HCT116 (cell line): ENCODE data around the gene ATP4A. TPM values are rescaled to one million over a fixed set of nuclear protein-coding genes. Genes with fewer than 3 reads are reported as not detected.

ENCODE experiments used
- ATAC-seq: fragments of 200-7000 bp; cut with Tn5 transposase; 2 replicates; pipeline ENCODE4 v1.9.1; 2020; ENCODE audit warnings: mild to moderate bottlenecking, moderate library complexity
- BruUV-seq: library from RNA; stranded (reverse); fragments of 400-500 nt; replicated peaks from 2 replicates; lab custom pipeline; 2021; lab: Mats Ljungman, UMichigan
- CTCF ChIA-PET: fragments of 300-600 bp; sonication (Branson Sonifier 250); formaldehyde crosslinking; loops from one replicate; lab custom pipeline; 2021; ENCODE audit warnings: antibody characterized with exemption; lab: Charles Lee
- POLR2A ChIA-PET: fragments of 300-600, 350-600 bp; sonication (Branson Sonifier 250); formaldehyde crosslinking; loops from one replicate; lab custom pipeline; 2021; ENCODE audit warnings: antibody characterized with exemption; lab: Charles Lee
- RAD21 ChIA-PET, 2 experiments: fragments of 300-600 bp; sonication (Branson Sonifier 250); formaldehyde crosslinking; loops; one replicate each; lab custom pipeline; 2023; ENCODE audit warnings: low total read pairs in 2 of 2; ENCODE audit not compliant: uncharacterized antibody in 2 of 2, unreplicated experiment in 2 of 2, low non-redundant PET in 1 of 2; lab: Charles Lee
- DNase-seq: peaks from one replicate; pipeline ENCODE4 v3.0.0-alpha.2; 2010; ENCODE audit warnings: low read depth, low spot score
- H2AFZ ChIP-seq: fragments of 200-600 bp; shearing (Covaris generic), sonication (generic); 2 replicates; pipeline ENCODE4 v1.6.1; 2017; ENCODE audit warnings: low read depth, mixed run types, mixed read lengths, antibody characterized with exemption, low read length; ENCODE audit not compliant: poor library complexity, severe bottlenecking
- H3K27ac ChIP-seq: 2 replicates; pipeline ENCODE4 v1.5.1; 2012; ENCODE audit warnings: low read depth, low read length
- H3K27me3 ChIP-seq: fragments of 200-600 bp; sonication (generic); 2 replicates; pipeline ENCODE4 v1.6.1; 2016; ENCODE audit warnings: mixed run types, low read length, mixed read lengths; ENCODE audit not compliant: insufficient read depth
- H3K36me3 ChIP-seq, 2 experiments: fragments of 200-500 bp in 1 of 2; fragments of 200-600 bp in 1 of 2; sonication (Bioruptor generic) in 1 of 2; sonication (generic) in 1 of 2; 2 replicates each; pipeline versions ENCODE4 v1.5.1 to v1.6.1; 2014 to 2016; ENCODE audit warnings: low read length in 2 of 2, inconsistent platforms in 1 of 2, mixed read lengths in 1 of 2, mixed run types in 1 of 2; ENCODE audit not compliant: insufficient read depth in 2 of 2, control insufficient read depth in 1 of 2
- H3K4me1 ChIP-seq, 2 experiments: fragments of 200-600 bp in 1 of 2; sonication (generic) in 1 of 2; 2 replicates each; pipeline versions ENCODE4 v1.5.1 to v1.6.1; 2012 to 2017; ENCODE audit warnings: low read length in 2 of 2, inconsistent platforms in 1 of 2, mild to moderate bottlenecking in 1 of 2, mixed read lengths in 1 of 2, mixed run types in 1 of 2, moderate library complexity in 1 of 2; ENCODE audit not compliant: insufficient read depth in 2 of 2, control insufficient read depth in 1 of 2
- H3K4me2 ChIP-seq: fragments of 200-600 bp; sonication (generic); 2 replicates; pipeline ENCODE4 v1.6.1; 2017; ENCODE audit warnings: mixed run types, low read length, mixed read lengths
- H3K4me3 ChIP-seq, 2 experiments: fragments of 200-600 bp in 1 of 2; sonication (generic) in 1 of 2; replicated peaks in 1 of 2; 2 replicates each; pipeline ENCODE4 v1.5.1; 2011 to 2016; ENCODE audit warnings: low read length in 2 of 2, control low read depth in 1 of 2, low read depth in 1 of 2, mild to moderate bottlenecking in 1 of 2, mixed read lengths in 1 of 2, mixed run types in 1 of 2
- H3K79me2 ChIP-seq: fragments of 200-600 bp; sonication (generic); 2 replicates; pipeline ENCODE4 v1.6.1; 2017; ENCODE audit warnings: mild to moderate bottlenecking, mixed run types, low read length, moderate library complexity, mixed read lengths; ENCODE audit not compliant: insufficient read depth
- H3K9ac ChIP-seq: fragments of 200-600 bp; sonication (generic); 2 replicates; pipeline ENCODE4 v1.6.1; 2016; ENCODE audit warnings: low read length, mixed read lengths
- H3K9me2 ChIP-seq: fragments of 200-600 bp; sonication (generic), shearing (Covaris generic); 2 replicates; pipeline ENCODE4 v1.6.1; 2017; ENCODE audit warnings: mixed run types, mild to moderate bottlenecking, moderate library complexity; ENCODE audit not compliant: insufficient read depth
- H3K9me3 ChIP-seq, 2 experiments: fragments of 200-500 bp in 1 of 2; fragments of 200-600 bp in 1 of 2; sonication (Bioruptor generic) in 1 of 2; sonication (generic) in 1 of 2; 2 replicates each; pipeline ENCODE4 v1.6.1; 2014 to 2017; ENCODE audit warnings: low read length in 2 of 2, mixed read lengths in 2 of 2, inconsistent platforms in 1 of 2, low read depth in 1 of 2, mild to moderate bottlenecking in 1 of 2, mixed run types in 1 of 2, moderate library complexity in 1 of 2; ENCODE audit not compliant: control insufficient read depth in 1 of 2, insufficient read depth in 1 of 2
- H4K20me1 ChIP-seq: fragments of 200-600 bp; sonication (generic), shearing (Covaris generic); 2 replicates; pipeline ENCODE4 v1.6.1; 2017; ENCODE audit warnings: mixed run types, mild to moderate bottlenecking, moderate library complexity; ENCODE audit not compliant: insufficient read depth
- CEBPB ChIP-seq: IDR thresholded peaks from 2 replicates; pipeline ENCODE4 v1.6.1; 2012; ENCODE audit warnings: low read depth
- CTCF ChIP-seq, 3 experiments: fragments of 200-600 bp in 1 of 3; sonication (generic) in 1 of 3; IDR thresholded peaks in 2 of 3; conservative IDR thresholded peaks in 1 of 3; 2 replicates each; pipeline ENCODE4 v1.5.1; 2012 to 2017; ENCODE audit warnings: low read depth in 2 of 3, low read length in 2 of 3, antibody characterized with exemption in 1 of 3, borderline replicate concordance in 1 of 3, control low read depth in 1 of 3, mild to moderate bottlenecking in 1 of 3, mixed read lengths in 1 of 3, mixed run types in 1 of 3, moderate library complexity in 1 of 3; ENCODE audit not compliant: insufficient read depth in 1 of 3
- EGR1 ChIP-seq: IDR thresholded peaks from 2 replicates; pipeline ENCODE4 v1.6.1; 2012; ENCODE audit warnings: low read depth
- ELF1 ChIP-seq: IDR thresholded peaks from 2 replicates; pipeline ENCODE4 v1.6.1; 2012; ENCODE audit warnings: low read depth, borderline replicate concordance
- EZH2 ChIP-seq: fragments of 200-600 bp; sonication (generic); IDR thresholded peaks from 2 replicates; pipeline ENCODE4 v1.6.1; 2017; ENCODE audit warnings: antibody characterized with exemption, mixed run types
- EZH2phosphoT487 ChIP-seq: fragments of 200-600 bp; IDR thresholded peaks from 2 replicates; pipeline ENCODE4 v1.6.1; 2018; ENCODE audit warnings: antibody characterized with exemption, borderline replicate concordance
- FOSL1 ChIP-seq: IDR thresholded peaks from 2 replicates; pipeline ENCODE4 v1.6.1; 2012; ENCODE audit warnings: low read depth
- JUND ChIP-seq: IDR thresholded peaks from 2 replicates; pipeline ENCODE4 v1.6.1; 2012
- POLR2A ChIP-seq: IDR thresholded peaks from 2 replicates; pipeline ENCODE4 v1.7.0; 2011; ENCODE audit warnings: borderline replicate concordance; ENCODE audit not compliant: insufficient read depth, insufficient read length; ENCODE audit errors: extremely low read depth
- POLR2AphosphoS5 ChIP-seq: IDR thresholded peaks from 2 replicates; pipeline ENCODE4 v1.6.1; 2011; ENCODE audit warnings: mild to moderate bottlenecking, low read depth, low read length, moderate library complexity
- RAD21 ChIP-seq: IDR thresholded peaks from 2 replicates; pipeline ENCODE4 v1.6.1; 2012; ENCODE audit warnings: low read depth, mild to moderate bottlenecking
- REST ChIP-seq: IDR thresholded peaks from 2 replicates; pipeline ENCODE4 v1.6.1; 2012; ENCODE audit warnings: low read depth
- SIN3A ChIP-seq: IDR thresholded peaks from 2 replicates; pipeline ENCODE4 v1.6.1; 2012; ENCODE audit warnings: low read depth
- SP1 ChIP-seq: IDR thresholded peaks from 2 replicates; pipeline ENCODE4 v1.6.1; 2012; ENCODE audit warnings: low read depth
- SRF ChIP-seq: IDR thresholded peaks from 2 replicates; pipeline ENCODE4 v1.6.1; 2012; ENCODE audit warnings: low read depth
- TCF7L2 ChIP-seq: IDR thresholded peaks from 2 replicates; pipeline ENCODE4 v1.7.0; 2011; ENCODE audit warnings: borderline replicate concordance, inconsistent platforms; ENCODE audit not compliant: insufficient read depth, insufficient read length; ENCODE audit errors: extremely low read depth
- YY1 ChIP-seq: IDR thresholded peaks from 2 replicates; pipeline ENCODE4 v1.6.1; 2011; ENCODE audit warnings: low read length, low read depth, moderate library complexity, mild to moderate bottlenecking; ENCODE audit not compliant: insufficient replicate concordance; ENCODE audit errors: extremely low read depth
- ZBTB33 ChIP-seq: IDR thresholded peaks from 2 replicates; pipeline ENCODE4 v1.6.1; 2011; ENCODE audit warnings: mild to moderate bottlenecking, low read length, moderate library complexity; ENCODE audit not compliant: insufficient replicate concordance; ENCODE audit errors: extremely low read depth
- ZNF274 ChIP-seq: fragments of 200-500 bp; sonication (Bioruptor generic); IDR thresholded peaks from 2 replicates; pipeline ENCODE4 v1.6.1; 2014; ENCODE audit warnings: mild to moderate bottlenecking, low read depth, low read length, inconsistent platforms
- intact Hi-C: fragments of 100-400 bp; cut with micrococcal nuclease; formaldehyde crosslinking; loops from 2 replicates; pipeline ENCODE4 v1.10.0; 2022
- total RNA-seq: library from RNA; stranded (reverse); gene quantifications from one replicate; pipeline ENCODE4 v1.2.1, GENCODE V29; 2021; ENCODE audit not compliant: unreplicated experiment

The ATP4A gene
- total RNA-seq, 1 experiment from 2014 or later = 0.27 TPM

- Histone ChIP-seq H3K4me1 (peaks cover 0 to 12% of the 10 kb centered on the region in 2 experiments; a peak in 2 of 4 replicates), H3K4me3 (peak overlapping the region; percentile 40 to 53), H3K79me2 (no peaks in the 10 kb centered on the region), H3K9me3 (no peaks in the 10 kb centered on the region), H3K27me3 (no peaks in the 10 kb centered on the region), H3K9ac (0 out of 2 replicates have a peak overlapping the region, but pooled peaks have one; percentile 14), H3K36me3 (no peaks in the 10 kb centered on the region), H3K4me2 (peak overlapping the region; percentile 84), H3K9me2 (no peaks in the 10 kb centered on the region), H3K27ac (no peak overlapping the region), H2AFZ (peak overlapping the region; percentile 45), H4K20me1 (no peaks in the 10 kb centered on the region)
- ChIA-PET CTCF (interaction anchor here (1.0 to 1.7 kb wide), 2 partner anchors 9 to 35 kb away, joined by 3 to 8 read pairs; no protein-coding TSS in a partner anchor), POLR2A (no interaction called here), RAD21 (interaction anchor here in 1 of 2 experiments (0.5 to 0.8 kb wide), 3 partner anchors 23 to 188 kb away, joined by 3 to 4 read pairs (median 3); partner anchors contain the start of genes COX6B1, PSENEN and U2AF1L4)
- TF ChIP-seq CTCF (IDR thresholded peaks at IDR 0.05 in 2 of 3, conservative IDR thresholded peaks at IDR 0.05 in 1 of 3; ENCODE audit: borderline replicate concordance in 1 of 3, insufficient read depth in 1 of 3, low read depth in 2 of 3, low read length in 2 of 3) (no peak), SP1 (no peak), YY1 (no peak), FOSL1 (no peak), SIN3A (no peak), REST (no peak), CEBPB (no peak), ZNF274 (no peak), ELF1 (no peak), POLR2A (no peak), RAD21 (no peak), POLR2AphosphoS5 (no peak), TCF7L2 (no peak), EZH2phosphoT487 (no peak), EGR1 (no peak), JUND (no peak), SRF (no peak), ZBTB33 (no peak), EZH2 (no peak)
- peak; percentile 51 for DNase-seq
- no TSS peak for BruUV-seq
- intact Hi-C loops = no loop called here
- peak; percentile 86 for ATAC-seq
Observed at GRCh38 chr19:35557539-35558399, 5.7 kb downstream of the ATP4A start.
